Smooth muscle cell of the brain vasculature (primary cell): ENCODE measurements around the gene PIK3C2G.

ENCODE experiments used
- DNase-seq: peaks from one replicate; pipeline ENCODE4 v3.0.0-alpha.2; 2012; ENCODE audit warnings: low read depth, low spot score

Gene PIK3C2G

DNA sequence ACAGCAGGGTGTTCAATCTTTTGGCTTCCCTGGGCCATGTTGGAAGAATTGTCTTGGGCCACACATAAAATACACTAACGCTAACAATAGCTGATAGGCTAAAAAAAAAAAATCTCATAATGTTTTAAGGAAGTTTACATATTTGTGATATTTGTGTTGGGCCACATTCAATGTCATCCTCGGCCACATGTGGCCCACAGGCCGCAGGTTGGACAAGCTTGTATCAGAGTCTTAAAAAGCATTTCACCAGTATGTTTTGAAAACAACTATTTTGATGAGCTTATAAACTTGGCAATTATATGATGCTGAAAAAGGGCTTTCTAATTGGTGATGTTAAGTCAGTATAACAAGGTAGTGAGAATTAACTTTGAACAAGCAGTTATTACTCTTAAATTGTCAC is 78.9 kb downstream of the PIK3C2G start:
- DNase-seq: no peak

DNA sequence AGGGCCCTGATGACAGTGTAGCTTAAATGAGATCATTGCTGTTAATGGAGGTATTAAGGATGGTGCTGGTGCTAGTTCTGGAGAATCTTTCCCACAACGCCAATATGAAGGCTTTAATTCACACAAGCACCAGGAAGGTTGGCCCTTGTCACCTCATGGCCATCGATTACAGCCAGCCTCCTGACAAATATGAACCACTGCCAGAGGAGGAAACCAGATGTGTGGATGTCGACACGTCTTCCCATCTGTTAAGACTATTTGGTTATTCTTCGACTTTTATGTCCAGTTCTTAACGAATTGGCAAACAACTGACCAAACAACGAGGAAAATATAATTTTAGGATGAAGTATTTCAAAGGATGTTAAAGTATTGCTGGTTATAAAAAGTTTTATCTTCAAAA is 79.5 kb downstream of the PIK3C2G start:
- DNase-seq: no peak

DNA sequence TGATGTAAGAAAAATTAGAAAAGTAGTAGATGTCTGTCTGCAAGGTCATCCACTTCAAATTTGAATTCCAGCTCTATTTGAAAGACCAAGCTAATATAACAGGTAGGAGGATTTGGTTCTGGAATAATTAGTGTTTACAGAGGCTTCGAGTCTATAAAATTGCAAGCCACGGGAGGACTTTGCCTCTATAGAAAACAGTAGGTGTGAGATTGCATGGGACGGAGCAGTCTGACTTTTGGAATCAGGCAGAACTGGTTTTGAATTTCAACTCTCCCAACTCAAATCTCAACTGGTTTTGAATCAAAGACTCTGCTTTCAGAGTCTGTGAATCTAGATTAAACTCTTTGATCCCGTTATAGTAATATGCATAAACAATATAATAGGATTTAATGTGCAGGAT is 82.4 kb downstream of the PIK3C2G start:
- DNase-seq: no peak

DNA sequence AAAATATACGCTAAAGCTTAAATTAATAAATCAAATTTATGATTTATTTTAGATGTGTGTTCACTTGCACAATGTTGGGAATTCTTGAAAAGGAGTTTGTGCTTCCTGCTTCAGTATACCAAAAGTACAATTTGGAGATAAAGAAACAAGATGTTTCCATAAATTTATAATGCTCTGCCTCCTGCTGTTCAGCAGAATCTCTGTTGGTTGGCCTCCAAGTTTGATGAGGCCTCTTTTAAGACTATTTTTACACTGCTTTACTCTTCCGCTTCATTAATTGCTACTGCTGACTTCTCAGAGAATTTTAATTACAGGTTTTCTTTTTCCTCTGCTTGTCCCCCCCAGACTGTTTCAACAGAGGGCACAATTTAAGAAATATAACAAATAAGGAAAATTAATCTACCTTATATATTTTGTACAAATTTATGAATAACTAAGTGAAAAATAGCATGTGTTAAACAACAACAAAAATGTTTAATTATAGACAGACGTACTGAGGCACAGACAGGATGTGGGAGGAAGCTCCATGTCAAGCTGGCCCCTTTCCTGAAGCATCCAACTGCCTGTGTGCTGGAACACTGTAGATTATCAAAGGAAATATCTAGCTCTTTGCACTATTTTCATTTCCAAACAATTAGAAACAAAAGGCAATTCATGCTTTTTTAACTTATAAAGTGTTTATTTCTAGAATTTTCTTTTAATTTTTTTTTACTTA is 83.9 kb downstream of the PIK3C2G start:
- no peak for DNase-seq

DNA sequence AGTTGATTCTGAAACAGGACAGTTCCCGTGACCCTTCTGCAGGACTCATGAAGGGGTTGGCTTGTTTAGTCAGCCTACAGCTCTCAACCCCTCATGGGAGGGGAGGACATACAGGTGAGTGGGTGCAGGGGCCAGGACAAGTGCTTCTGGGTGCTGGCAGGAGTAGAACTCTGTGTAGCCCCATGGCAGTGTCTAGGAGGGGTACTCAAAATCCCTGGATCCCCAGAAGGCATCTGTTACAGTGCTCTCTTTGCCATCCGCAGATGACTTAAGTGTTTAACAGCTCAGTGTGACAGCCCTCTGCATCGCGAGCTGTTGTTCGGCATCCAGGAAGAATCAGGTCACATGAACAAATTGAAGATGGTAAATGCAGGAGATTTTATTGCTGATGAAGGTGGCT is 91.0 kb downstream of the PIK3C2G start:
- no peak for DNase-seq

DNA sequence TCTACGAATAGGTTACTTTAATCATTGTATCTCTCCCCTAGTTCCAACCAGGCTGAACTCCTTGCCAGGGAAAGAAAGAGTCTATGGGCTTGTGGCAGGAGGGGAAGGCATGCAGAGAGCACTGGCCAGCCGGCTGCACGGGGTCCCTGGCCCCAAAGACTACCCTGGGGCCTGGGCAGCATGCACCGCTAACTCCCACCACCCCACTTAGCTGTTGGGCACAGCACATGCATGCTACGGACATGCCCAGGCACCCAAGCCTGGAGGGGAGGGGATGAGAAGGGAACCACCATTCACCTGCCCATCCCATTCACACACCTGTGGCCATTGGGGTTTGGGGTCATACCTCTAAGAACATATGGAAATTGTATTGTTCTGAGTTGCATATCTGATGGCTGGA is 94.1 kb downstream of the PIK3C2G start:
- DNase-seq: no peak

DNA sequence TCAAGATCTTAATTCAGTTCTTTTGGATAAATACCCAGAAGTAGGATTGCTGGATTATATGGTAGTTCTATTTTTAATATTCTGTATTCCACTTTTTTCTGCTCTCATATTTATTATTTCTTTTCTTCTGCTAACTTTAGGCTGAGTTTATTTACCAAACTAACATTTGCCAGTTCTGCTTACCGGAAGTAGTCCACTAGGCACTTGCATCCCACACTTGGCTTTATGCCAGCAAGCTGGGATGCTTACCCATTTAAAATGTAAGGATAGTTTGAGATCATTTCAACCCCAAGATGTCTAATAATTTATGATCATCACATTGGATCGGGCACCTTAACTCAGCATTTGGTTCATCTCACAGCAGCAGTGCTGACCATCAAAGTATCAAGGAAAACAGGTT is 96.8 kb downstream of the PIK3C2G start:
- DNase-seq: no peak

DNA sequence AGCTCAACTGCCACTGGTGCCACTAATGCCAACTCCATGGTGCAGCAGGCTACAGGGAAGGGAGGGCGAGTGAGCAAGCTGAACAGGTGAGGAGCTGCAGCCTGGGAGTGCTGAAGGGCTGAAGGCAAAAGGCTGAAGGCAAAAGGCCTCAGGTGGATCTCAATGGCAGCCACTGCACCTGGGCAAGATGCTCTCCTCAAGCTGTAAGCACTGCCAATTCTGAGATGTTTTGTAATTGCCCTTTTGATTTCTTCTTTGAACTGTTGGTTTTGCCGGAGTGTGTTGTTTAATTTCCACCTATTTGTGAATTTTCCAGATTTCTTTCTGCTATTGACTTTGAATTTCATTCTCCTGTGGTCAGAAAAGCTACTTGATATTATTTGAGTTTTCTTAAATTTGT is 97.6 kb downstream of the PIK3C2G start:
- DNase-seq: no peak

DNA sequence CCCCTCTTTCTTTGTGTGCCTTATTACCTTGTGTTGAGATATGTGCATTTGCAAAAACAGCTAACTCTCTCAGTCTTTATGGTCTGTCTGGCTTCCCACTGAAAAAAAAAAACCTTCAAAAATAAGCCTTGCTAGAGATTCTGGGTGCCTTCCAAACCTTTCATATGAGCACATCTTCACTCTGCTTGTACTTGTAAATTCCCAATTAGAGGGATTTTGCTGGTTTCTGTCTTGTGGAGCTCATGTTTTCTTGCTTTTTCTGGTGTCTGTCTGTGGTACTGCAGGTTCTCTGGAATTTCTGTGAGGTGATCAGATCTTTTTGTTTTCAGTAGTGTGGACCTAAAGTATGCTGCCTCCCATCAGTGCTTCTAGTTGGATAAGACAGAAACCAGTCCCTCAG is 100.1 kb downstream of the PIK3C2G start:
- DNase-seq: no peak

DNA sequence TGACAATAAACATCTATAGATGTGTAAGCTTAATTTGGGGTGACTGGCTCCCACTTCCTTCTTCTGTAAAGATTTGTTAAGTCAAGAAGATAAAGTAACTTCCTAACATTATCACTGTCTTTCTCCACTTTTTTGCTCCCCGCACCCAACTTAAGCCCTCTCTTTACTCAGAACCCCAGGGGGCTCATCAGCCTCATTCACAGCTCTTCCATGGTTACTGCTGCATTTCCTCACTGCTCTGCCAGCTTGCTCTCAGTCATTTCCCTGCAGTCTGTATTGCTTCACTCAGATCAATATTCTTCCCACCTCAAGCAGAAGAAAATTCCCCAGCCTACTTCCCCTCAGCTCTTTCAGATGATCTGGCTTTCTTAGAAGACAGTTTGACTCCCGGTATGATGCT is 102.0 kb downstream of the PIK3C2G start:
- no peak for DNase-seq

DNA sequence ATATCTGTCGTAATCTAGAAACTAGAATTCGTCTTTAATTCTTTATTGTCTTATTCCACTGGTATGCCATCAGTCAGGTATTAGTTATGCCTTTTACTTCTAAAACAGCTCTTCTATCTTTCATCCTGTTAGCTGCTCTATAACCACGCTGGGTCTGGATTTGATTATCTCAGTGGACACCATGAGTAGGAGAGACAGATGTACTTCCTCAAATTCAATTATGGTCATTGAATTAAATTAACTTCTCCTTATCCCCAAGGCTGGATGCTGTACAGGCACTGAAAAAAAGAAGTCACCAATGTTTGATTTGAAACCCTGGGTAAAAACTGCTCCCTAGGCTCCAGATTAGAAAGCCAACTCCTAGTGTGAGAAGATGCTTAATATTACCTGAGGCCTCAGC is 107.3 kb downstream of the PIK3C2G start:
- no peak for DNase-seq

DNA sequence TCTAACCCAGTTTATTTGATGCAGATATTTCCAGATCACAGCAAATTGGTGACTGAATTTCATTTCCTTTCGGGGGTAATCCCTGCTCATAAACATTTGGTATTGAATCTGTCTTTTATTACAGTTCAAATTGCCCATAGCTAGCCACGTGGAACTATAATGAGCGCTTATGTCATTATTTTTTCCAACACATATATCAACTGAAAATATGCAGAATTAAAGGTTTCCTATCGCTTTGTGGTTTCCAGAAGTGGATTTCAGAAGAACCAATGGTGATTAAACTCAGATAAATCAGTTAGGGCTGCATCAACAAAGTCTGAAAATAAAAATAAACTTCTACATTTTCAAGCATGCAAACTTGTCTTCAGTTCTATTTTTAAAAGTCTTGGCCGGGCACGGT is 111.9 kb downstream of the PIK3C2G start:
- no peak for DNase-seq

DNA sequence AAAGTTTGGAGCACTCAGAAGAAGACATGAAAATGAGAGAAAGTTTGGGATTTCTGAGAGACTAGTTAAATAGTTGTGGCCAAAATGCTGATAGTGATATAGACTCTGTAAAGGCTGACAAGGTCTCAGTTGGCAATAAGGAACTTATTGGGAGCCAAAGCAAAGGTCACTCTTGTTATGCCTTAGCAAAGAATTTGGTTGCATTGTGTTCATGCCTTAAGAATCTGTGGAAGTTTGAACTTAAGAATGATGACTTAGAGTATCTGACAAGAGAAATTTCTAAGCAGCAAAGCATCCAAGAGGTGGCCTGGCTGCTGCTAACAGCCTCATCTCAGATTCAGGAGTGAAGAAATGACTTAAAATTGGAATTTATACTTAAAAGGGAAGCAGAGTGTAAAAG is 113.8 kb downstream of the PIK3C2G start:
- DNase-seq: no peak

DNA sequence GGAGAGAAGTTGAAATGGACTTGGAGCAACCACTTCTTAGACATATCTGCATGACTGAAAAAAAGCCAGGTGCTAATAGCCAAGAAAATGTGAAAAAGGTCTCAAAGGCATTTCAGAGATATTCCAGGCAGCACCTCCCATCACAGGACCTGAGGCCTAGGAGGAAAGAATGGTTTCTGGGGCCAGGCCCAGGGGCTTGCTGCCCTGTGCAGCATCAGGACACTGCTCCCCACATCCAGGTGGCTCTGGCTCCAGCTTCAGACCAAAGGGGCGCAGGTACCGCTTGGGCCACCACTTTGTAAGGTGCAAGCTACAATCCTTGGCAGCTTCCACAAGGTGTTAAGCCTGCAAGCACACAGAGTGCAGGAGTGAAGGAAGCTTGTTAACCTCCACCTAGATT is 114.3 kb downstream of the PIK3C2G start:
- no peak for DNase-seq

DNA sequence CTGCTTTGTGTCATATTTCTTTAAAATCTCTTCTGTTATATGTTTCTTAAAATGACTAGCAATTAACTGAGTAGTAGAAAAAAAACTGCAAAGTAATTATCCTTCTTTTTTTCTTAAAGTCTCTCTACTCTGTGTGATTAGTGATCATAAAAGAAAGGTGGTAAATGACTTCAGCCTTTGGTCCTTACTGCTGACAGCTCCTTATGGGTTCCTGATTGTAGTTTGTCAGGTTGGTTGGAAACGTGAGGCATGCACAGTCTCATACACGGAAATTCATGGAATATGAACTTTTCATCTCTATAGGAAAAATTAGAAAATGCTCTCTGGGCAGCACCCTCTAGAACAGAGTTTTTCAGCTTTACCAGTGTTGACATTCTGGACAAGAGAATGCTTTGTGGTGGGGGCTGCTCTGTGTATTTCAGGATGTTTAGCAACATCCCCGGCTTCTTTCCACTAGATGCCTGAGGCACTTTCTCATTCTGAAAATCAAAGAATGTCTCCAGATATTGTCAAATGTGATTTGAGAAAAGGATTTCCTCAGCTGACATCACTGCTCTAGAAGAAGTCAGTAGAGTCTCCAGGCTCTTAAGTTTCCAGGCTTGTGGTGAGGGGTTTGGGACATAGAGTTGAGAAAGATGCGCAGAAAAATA is 121.0 kb downstream of the PIK3C2G start:
- DNase-seq: no peak

DNA sequence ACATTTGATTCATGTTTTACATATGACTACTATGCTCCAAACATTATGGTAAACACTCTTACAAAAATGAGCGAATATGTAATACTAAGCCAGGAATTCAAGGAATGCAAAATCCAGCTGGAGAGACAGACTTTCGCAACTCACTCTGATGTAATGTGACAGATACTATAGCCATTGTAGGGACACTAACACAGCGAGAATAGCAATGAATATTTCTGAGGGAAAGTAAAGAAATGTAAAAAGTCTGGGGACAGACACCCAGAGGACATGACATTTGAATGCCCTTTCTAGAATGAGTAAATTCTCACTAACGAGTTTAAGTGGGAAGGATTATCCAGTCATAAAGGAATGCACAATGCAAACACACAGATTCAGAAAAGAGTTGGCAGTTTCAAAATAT is 121.9 kb downstream of the PIK3C2G start:
- peak; percentile 20 for DNase-seq

DNA sequence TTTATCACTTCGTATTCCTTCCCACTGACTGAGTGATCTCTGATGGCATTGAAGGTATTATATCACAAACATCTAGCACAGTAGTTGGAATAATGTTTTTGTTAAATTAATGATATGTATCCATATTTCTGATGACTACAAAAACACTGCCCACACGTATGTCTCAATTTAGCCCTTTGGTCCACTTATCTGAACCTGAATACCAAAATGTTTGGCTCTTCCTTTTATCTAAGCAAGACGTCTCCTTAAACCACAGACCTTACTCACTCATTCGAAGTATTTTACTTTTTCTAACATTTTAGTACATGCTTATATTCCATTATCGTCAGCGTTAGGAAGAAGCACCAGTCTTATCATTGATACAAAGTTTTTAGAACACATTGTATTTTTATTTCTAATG is 126.4 kb downstream of the PIK3C2G start:
- DNase-seq: no peak

DNA sequence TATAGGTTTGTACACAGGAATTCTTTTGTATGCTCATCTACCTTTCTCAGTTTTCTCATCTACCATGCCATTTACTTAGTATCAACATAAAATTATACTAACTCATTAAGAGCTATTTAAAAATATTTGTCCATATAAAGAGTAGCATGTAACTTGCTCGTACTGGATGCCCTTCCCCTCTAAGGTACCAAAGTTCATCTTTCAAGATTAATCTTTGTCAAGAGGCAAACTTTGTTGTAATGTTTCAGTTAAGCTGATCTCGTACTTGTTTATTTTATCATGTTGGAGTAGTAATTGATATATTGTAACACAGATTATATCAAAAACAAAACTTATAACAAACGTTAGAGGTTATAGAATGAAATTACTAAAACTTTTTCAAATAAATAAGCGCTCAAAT is 128.5 kb downstream of the PIK3C2G start:
- DNase-seq: no peak

DNA sequence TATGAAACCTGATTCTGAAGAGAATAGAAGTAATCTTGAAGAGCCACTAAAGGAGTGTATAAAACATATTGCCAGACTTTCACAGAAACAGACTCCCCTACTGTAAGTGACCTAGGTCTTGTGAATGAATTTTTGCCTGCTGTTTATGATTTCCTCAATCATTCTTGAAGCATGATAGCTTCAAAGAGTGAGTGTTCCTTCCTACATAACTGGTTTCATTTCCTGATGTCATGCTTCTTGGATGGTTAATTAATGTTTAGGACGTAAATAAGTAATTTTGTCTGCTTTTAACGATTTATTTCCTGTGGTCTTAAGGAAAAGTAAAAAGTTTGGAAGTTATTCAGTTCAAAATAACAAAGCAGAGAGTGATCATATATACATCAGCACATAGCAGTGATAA is 129.8 kb downstream of the PIK3C2G start:
- no peak for DNase-seq

DNA sequence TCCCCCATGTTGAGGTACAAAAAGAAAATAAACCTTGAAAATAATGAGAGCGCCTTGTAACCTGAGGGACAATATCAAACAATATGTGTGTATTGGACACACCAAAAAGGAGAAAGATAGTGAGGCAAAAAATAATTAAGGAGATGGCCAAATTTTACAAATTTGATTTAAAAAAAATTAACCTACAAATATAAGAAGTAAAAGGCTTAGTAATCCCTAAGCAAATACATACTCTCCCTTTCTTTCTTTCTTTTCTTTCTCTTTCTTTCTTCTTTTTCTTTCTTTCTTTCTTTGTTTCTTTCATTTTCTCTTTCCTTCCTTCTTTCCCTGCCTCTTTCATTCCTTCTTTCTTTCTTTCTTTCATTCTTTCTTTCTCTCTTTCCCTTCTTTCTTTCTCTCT is 133.4 kb downstream of the PIK3C2G start:
- no peak for DNase-seq

DNA sequence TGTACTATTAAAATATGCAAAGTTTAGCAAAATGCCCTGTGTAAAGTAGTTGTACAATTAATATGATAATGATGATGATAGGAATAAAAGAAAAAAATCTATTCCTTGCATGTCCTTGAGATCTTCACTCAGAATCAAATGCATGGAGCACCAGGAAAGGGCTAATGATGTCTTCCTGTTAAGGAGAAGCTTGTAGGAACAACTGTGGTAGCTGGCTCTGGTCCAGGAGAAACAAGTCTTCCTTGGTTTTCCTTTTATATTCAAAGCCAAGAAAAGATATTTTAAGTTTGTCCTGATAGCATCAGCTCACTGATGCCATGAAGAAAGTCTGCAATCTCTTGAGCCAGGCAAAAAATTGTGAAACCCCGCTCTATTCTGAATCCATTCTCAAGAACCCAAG is 138.9 kb downstream of the PIK3C2G start:
- peak; percentile 67 for DNase-seq

DNA sequence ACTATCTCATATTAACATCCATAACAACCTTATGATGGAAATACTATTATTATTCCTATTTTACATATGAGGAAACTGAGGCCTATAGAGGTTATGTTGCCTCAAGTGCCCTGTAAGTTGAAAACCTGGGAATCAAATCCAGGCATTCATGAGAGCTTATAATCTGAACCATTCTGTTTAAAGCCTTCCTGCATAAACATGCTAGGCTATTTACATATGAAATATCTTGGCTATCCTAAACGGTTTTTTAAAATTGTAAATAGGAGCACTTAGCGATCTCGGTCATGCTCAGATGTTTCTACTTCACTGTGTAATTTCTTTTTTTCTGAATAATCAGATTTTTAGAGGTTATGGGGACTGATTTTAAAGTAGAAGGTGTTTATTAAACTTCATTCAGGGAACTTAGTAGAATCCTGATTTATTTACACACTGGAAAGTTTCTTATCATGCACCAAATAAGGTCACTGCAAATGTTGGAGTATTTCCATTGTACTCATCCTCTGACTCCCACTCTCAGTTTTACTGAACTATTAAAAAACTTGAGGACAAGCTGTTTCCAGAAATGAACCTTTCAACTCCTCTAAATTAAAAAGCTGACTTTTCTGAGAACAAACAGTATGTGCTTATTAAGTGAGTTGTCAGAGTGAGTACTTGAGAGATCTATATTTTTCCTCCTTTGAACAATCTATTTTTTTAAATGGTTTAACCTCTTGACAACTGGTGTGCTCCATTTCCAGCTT is 141.7 kb downstream of the PIK3C2G start:
- no peak for DNase-seq

DNA sequence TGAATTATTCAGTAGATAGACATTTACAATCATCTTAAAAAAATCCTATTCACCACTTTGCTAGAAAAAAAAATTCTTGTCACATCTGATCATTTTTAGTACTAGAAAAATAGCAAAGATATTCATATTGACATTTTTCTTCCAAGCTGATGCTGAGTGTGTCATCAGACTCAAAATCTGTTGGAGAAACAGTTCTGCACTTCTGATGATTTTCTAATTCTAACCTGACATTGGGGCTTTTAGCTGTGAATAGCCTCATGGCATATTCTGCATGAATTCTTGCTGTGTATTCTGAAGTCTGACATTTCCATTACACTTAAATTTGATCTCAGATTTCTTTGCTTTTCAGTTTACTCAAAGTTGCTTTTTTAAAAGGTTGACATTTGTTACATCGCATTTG is 150.1 kb downstream of the PIK3C2G start:
- no peak for DNase-seq
